Esophagus muscularis mucosa (tissue), 4 donors: Measurements from ENCODE around the gene FLG2.

Experiments used
- EP300 ChIP-seq: sonication (generic); formaldehyde crosslinking; IDR thresholded peaks from one replicate; pipeline ENCODE4 v1.6.1; 2017; ENCODE audit warnings: antibody characterized with exemption
- POLR2A ChIP-seq: fragments of 450-650 bp; IDR thresholded peaks from one replicate; pipeline ENCODE4 v1.6.1; 2017; ENCODE audit warnings: antibody characterized with exemption, moderate library complexity, mild to moderate bottlenecking, low read depth
- POLR2AphosphoS5 ChIP-seq, 2 donors: sonication (generic); formaldehyde crosslinking; IDR thresholded peaks; one replicate each; pipeline ENCODE4 v1.6.1; 2017; ENCODE audit warnings: antibody characterized with exemption in 2 of 2
- TF ChIP-seq, protein P1 (sequence below), 3 experiments: fragments of 200-600 bp in 2 of 3; fragments of 450-650 bp in 1 of 3; sonication (generic) in 2 of 3; IDR thresholded peaks; one replicate each; pipeline ENCODE4 v1.5.1; 2017 to 2019; ENCODE audit warnings: antibody characterized with exemption in 3 of 3, mild to moderate bottlenecking in 2 of 3, moderate library complexity in 1 of 3

DNA sequence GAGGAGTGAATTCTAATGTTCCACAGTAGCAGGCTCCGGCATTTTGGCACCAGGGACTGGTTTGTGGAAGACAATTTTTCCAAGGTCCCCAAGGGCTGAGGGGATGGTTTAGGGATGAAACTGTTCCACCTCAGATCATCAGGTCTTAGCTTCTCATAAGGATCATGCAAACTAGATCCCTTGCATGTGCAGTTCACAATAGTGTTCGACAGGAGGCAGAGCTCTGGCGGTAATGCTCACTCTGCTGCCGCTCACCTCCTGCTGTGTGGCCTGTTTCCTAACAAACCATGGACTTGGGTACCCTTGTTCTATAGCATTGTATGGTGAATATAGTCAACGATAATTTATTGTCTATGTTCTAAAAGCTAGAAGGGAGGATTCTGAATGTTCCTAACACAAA is 37.7 kb upstream of the FLG2 start:
- TF ChIP-seq POLR2A (no peak), EP300 (no peak), POLR2AphosphoS5 (IDR thresholded peaks at IDR 0.05) (no peak)
- TF ChIP-seq, protein P1, sequence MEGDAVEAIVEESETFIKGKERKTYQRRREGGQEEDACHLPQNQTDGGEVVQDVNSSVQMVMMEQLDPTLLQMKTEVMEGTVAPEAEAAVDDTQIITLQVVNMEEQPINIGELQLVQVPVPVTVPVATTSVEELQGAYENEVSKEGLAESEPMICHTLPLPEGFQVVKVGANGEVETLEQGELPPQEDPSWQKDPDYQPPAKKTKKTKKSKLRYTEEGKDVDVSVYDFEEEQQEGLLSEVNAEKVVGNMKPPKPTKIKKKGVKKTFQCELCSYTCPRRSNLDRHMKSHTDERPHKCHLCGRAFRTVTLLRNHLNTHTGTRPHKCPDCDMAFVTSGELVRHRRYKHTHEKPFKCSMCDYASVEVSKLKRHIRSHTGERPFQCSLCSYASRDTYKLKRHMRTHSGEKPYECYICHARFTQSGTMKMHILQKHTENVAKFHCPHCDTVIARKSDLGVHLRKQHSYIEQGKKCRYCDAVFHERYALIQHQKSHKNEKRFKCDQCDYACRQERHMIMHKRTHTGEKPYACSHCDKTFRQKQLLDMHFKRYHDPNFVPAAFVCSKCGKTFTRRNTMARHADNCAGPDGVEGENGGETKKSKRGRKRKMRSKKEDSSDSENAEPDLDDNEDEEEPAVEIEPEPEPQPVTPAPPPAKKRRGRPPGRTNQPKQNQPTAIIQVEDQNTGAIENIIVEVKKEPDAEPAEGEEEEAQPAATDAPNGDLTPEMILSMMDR (IDR thresholded peaks at IDR 0.05), result no peak
